Nucleus accumbens (tissue), 56 donors: ENCODE measurements around the gene ADAMTSL1.
A peak's percentile ranks its signal among the peaks of the same experiment; 100 is the strongest.

Experiments
- DNase-seq, 56 donors: peaks; one replicate each; lab custom pipeline; 2025; lab: John Stamatoyannopoulos, UW

The ADAMTSL1 gene

DNA sequence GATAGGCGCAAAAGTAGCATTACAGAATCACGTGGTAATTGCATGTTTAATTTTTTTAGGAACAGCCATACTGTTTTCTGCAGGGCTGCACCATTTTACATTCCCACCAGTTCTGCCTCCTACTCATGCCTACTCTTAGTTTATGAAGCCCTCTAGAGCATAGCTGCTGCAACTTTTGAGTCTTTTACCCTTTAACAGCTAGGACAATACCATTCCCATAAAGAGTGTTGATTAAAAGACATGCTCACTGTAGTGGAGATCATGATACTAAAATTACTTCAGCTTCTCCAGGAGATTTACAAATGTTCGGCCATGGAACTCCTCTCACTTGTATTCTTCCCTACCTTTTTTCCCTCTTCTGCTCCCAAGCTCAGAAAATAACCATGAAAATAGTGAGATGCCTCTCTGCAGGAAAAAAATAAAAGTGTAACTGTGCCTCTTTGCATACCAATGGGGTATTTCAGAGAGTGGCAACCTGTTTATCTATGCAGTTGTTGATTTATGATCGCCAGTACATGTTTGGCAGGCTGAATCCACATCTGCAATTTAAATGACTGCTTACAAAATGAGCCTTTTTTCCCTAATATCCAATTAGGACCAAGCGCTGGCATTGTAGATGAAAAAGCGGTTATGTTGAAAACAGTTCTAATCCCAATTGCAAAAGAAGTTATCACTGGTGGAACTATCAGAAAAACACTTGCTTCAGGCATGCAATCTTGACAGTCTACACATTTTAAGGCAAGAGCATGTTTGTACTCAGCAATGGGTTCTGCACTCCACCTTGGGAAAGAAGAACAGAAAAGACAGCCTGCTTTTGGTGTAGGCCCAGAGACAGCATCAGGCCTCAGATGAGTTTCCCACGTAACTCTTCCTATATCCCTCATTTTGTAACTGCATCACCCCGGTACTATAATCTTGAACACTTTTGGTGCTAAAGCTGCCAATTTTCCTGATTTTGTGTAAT lies 131.1 kb downstream of the ADAMTSL1 start:
- DNase-seq, result peak in 1 of 56 donors; percentile 6

DNA sequence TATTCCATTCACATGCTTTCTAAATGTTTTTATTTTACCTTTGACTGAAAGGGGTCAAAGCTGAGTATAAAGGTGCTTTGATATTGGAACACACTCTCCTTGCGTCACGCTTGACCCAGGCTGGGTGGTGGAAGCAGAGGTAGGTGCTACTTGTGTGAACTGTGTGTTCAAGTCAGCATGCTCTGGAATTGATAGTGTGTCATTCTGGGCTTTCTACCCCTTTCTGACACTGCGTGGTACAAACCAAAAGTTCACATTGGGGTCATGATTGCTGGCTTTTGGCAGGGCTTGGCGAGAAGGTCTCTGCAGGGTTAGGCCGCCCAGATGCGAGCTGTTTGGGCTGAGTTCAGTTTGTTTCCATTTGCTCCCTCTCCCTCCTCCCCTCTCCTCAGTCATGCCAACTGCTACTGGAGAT lies 131.8 kb downstream of the ADAMTSL1 start:
- DNase-seq, result peak in 1 of 56 donors; percentile 9

DNA sequence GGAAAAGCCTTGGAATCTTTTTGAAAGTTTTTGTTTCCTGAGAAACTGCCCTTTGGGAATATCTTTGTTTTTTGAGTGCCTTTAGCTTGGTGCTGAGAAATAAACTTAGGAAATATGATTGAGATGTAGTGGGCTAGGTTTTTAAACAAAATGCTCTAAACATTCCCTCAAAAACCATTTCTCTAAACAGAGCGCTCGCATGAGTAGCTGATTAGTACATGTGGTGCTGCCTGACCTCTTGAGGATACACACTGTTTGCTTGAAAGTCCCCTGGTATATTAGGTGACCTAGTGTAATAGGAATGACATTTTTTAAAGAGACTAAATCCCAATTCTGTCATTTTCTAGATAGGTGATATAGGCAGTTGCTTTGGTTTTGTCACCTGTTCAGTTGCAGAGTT lies 132.3 kb downstream of the ADAMTSL1 start:
- no peak for DNase-seq

DNA sequence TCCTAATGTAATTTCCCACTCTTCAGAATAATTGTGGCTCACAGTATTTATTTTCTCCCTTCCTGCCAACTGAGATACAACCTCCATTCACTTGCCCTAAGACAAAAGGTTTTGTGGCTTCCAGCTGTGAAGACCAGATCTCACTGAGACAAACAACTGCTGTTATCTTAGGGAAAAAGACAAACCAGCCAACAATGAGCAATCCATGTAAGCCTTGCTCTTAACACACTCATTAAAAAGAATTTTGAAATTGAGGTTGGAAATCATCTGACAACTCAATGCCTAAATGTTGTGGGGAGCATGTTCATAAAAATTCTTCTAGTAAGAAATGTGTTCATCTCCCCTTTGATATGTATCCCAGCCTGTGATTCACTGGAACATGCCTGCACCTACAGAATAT lies 132.9 kb downstream of the ADAMTSL1 start:
- no peak for DNase-seq

DNA sequence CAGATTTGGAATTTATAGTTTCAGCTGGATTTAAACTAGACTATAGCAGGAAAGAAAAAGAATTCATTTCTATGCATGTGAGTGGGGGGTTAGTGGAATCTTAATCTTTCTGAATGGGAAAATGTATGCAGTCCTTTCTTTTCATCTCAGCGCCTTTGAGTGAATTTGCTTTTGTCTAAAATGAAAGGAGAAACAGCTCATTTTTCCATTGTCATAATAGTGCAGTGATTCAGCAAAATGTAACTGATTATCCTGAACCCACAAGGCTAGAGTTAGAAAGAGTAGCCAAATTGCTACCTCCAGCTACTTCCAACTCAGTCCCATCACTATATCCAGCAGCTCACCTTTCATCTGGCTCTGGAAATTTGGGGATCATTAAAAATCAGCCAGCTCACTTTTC lies 134.4 kb downstream of the ADAMTSL1 start:
- no peak for DNase-seq

DNA sequence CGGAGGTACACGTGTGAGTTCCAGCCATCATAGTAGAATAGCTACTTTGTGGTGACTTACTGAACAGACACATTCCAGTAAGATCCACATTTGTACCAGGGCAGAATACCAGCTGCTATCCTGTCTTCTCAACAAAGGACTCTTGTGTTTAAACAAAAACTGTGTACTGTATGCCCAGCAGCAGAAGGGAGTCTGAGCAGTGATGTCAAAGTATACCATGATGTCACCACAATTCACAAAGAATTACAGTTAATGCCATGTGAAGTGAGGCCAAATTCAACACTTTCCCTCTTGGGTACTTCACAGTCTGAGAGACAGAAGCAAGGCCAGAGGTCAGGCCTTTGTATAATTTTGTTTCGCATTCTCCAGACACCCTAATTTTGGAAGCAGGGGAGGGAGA lies 137.0 kb downstream of the ADAMTSL1 start:
- DNase-seq, result peak in 36 of 56 donors; percentile 6 to 80 (median 36)

DNA sequence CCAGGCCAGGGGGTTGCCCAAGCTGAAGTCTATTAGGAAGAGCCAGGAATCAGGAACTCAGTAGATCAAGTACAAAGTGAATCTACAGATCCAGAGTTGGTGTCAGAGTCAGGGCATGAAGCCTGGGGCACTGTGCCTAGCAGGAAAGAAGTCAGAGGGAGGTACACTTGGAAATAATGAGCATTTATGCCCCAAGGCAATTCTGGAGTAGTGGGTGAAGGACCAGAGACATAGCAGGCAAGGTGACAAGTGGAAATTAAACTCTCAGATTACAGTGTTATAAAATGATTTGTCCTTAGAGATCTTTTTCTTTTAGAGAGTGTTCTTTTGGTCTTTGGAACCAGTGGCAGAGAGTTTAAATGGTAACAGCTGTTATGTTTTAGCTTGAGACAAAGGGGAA lies 138.0 kb downstream of the ADAMTSL1 start:
- DNase-seq, result no peak

DNA sequence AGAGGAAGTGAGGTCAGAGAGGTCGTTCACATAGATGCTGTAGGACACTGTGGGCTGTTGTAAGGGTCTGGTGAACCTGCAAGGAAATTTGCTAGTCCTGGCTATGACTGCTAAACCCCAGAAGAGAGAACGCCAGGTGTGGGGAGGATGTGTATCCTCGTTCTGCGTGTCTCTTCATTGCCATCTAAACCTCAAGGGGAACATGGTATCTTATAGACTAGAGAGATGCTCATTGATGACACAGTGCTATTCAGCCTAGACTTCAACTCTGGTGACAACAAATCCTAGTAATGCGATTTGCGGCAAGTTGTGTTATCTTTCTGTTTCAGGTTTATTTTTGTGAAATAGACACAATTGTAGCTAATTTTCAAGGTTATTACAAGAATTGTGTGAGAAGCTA lies 140.2 kb downstream of the ADAMTSL1 start:
- DNase-seq, result no peak

DNA sequence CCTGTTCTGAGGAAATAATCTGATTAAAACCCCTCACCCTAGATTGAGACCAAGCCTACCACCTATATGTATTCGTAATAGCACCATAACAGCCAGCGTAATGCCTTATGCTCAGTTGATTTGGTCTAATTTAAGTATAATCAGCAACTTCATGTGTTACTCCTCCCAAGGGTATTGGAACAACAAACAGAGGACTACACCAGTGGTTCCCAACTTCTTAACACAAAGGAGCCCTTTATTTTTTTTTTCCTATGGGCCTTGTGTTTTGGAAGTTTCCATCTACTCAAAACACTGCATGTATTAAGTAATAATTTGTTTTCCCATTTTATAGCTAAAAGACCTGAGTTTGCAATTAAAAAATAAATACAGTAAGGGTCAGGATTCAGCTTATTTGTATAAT lies 140.7 kb downstream of the ADAMTSL1 start:
- DNase-seq, result no peak

DNA sequence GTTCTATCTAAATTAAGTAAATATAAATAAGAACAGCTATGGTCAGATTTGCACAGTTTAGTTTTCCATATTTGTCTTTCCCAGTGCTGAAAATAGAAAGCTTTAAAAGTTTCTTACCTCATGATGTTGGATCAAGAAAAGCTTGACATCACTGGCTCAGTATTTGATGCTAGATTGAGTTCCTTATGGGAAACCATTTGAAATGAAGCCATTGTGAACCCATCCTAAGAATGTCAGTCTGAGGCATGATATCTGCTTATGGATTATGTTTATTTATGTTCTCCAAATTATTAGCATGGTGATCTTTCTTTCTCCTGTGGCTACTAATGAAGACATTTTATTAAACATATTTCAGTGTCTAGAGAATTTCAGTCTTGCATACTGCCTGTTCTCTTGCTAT lies 143.0 kb downstream of the ADAMTSL1 start:
- no peak for DNase-seq

DNA sequence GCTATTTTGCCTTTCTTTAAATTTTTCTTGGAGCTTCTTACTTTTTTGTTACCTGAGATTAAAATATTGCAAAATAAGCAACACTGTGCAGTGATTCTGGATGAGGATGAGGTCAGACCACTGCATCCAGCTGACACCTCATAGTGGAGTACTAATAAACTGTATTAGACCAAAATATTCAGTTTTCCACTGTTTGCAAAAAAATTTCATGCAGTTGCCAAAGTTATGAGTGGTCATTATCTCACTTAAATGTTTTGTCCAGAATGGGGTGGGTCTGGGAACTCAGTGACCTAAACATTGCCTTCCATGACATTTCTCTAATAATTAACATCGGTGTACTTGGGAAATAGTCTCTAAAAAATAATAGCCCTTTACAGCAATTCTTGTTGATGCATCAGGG lies 143.8 kb downstream of the ADAMTSL1 start:
- DNase-seq, result no peak

DNA sequence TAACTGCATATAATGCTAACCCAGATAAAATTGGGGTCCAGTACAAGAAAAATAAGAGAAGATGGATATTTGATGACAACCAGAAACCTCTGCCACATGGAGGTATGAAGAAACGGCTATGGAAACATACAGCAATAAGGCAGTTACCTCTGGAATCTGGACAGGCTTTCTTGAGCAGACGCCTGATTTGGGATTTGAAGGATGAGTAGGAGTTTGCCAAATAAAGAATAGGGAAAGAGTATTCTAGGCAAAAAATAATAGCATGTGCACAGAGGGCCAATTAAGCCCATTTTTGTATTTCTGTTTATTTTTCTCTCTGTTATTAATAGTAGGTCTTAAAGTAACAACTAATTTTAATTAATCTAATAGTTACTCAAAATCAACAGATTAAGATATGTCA lies 144.9 kb downstream of the ADAMTSL1 start:
- DNase-seq, result no peak

DNA sequence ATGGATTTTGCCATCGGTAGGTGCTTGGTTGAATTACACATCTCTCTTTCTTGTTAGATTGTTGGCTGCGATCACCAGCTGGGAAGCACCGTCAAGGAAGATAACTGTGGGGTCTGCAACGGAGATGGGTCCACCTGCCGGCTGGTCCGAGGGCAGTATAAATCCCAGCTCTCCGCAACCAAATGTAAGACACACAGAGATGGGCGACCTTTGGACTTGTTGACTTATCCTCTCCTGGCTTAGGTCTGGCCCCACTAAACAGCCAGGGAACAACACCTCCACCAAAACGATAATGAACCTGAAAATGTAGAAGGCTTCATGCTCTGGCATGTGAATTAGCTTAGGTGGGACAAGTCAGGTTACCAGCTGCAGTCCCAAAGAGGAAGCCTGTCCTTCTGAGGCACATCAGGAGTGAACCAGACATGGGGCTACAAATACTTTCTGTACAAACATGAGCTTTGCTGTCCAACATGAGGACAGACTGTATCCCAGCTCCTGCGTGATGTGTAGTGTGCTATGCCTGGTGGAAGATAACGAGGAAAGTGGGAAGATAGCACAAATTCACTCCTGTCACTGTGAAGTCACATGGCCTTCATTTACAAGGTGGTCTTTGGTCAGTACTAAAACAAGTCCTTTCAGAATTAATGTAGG lies 148.4 kb downstream of the ADAMTSL1 start:
- DNase-seq, result no peak

DNA sequence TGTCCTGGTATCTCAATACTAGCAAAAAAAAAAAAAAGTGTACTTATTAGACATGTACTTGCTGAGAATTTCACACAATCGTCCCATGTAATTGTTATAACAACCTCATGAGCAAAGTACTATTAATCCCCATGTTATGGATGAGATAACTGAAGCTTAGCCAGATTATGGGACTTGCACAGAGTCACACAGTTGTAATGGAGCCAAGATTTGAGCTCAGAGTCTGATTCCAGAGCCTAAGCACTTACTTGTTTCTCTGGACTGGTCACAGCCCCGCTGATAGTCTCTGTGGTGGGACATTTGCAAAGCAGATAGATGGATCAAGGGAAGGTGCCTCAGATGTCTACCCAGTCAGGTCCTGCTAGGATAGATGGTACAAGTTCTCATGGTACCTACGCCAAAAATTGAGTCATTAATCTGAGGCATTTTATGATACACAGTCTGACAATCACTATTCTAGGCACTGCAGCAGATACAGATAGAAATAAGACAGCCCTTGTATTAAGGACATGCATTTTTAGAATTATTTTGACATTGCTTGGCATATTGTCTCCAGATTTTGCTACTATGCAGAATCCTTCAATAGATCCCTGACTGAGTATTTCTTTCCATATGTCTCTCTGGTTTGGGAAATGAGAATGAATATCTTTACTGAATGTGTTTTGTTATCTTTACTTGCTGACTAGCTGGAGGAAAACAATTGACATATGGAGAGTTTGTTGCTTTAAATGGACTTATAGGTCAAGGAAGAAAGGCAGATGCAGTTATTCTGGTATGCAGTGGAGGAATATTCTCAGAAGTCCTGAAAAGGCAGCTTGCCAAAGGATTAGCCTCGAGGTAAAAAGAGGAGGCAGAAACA lies 149.5 kb downstream of the ADAMTSL1 start:
- DNase-seq, result no peak

DNA sequence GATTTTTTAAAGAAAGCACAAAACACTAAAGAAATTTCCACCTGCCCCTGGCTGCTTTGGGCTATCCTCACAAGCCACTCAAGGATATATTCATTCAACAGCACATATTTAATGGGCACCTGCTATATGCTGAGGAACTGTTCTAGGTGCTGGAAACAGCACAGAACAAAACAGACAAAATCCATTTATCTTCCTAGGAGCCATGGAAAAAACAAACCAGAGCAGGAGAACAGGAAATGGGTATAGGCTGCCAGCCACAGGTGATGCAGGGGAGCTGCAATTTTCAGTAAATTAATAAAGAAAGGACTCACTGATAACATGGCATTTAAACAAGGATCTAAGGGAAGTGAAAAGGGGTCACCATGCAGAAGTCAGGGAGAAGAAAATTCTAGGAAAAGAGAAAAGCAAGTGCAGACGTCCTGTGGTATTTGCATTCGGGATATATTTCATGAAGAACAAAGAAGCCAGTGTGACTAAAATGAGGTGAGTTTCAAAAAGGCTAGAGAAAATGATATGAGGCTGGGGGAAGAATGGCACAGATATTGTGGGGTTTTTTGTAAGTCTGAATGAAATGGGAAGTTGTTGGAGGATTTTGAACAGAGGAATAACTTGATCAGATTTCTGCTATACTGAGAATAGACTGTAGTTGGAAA lies 152.2 kb downstream of the ADAMTSL1 start:
- DNase-seq, result no peak

DNA sequence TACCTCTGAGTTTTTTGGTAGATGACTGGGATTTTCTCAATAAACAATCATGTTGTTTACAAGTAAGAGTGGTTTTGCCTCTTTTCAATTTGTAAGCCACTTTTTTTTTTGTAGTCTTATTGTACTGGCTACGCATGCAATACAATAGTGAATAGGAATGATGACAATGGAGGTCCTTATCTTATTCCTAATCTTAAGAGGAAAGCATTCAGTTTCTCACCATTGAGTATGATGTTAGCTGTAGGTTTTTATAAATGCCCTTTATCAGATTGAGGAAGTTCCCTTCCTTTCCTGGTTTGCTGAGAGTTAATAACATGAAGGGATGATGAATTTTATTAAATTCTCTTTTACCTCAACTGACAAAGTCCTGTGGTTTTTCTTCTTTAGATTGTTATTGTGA lies 155.2 kb downstream of the ADAMTSL1 start:
- no peak for DNase-seq

DNA sequence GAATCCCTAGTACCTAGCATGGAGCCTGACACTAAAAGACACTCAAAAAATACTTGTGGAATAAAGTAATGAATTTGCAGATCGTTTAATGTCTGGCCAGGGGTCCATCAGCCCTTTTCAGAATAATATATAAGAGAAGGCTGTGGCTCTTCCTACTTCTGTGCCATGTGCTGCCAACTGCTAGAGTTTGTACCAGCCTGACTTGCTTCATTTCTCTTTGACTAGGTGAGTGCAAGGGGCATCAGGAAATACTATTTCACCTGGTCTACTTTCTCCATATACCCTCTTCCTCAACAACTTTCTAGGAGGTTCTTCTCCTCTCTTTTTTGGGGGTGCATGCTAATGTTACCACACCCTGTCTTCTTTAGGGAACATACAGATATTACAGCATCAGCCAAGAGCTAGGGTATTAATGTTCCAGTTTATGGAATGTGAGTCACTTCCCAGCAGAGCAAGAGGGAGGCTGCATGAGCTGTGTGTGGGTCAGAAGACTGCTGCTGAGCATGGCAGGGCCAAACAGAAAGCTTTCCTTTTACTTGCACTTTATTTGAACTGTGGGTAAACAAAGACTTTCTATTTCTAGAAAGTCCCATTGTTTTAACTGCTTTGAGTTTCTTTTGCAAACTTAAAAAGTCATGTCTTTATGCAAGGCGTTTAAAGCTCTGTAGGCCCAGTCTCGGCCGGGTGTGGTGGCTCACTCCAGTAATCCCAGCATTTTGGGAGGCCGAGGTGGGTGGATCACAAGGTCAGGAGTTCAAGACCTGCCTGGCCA lies 158.9 kb downstream of the ADAMTSL1 start:
- DNase-seq, result peak in 1 of 56 donors; percentile 42

DNA sequence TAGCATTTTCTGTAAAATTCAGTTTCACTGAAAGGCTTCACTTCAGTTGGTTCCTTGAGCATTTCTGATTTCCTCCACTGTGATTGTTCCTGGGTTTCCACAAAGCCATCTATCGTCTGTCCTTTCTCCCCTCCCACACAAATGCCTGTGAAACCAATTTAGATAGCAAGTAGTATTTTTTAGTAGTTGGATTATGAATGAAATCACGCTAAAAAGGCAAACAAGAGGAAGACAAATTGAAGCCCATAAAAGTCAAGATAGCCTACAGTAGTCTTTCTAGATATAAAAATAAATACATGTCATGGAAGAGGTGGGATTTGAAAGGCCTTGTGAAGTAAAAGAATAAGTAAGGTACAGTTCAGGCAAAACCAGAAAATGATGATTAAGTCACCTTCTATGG lies 162.8 kb downstream of the ADAMTSL1 start:
- no peak for DNase-seq

DNA sequence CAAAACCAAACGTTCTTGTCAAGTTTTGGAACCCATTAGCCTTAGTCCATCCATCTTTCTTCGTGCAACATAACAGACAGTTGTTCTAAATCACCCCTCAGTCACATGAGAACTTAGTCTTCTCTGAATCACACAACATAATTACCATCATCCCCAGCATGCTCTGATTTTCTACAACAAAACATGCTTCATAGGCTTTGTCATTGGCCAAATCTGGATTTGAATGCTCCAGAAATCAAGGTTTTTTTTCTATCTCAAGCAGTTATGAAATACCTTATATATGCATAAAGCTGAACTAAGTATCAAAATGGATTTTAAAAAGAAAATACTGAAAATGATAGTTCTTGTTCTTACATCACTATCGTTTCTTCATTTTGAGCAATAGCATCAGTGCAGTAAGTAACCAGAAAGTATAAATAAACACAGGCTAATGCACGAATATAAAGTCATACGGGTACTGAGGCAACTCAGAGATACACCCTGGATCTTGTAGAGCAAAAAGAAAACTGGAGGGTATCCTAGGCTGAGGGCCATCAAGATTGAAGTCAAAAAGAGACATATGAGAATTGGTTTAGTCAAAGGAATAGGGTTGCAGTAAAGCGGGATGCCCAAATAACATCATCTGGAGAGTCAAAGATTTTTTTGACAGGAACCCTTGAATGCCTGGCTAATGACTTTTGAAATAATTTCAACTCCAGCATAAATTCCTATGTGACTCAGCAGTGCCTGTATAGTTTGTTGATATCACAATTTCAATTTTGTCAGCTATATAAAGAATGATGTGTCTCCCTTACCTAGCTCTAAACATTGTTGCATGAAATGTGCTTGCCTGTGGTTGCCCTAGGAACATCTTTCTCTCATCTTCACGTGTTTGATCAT lies 164.7 kb downstream of the ADAMTSL1 start:
- DNase-seq, result no peak
